CD1c-positive myeloid dendritic cell (primary cell): Measurements from ENCODE around the gene IL1B.

Experiments
- DNase-seq: peaks from one replicate; pipeline ENCODE4 v3.0.0-alpha.2; 2016; ENCODE audit errors: extremely low spot score

Gene IL1B

DNA sequence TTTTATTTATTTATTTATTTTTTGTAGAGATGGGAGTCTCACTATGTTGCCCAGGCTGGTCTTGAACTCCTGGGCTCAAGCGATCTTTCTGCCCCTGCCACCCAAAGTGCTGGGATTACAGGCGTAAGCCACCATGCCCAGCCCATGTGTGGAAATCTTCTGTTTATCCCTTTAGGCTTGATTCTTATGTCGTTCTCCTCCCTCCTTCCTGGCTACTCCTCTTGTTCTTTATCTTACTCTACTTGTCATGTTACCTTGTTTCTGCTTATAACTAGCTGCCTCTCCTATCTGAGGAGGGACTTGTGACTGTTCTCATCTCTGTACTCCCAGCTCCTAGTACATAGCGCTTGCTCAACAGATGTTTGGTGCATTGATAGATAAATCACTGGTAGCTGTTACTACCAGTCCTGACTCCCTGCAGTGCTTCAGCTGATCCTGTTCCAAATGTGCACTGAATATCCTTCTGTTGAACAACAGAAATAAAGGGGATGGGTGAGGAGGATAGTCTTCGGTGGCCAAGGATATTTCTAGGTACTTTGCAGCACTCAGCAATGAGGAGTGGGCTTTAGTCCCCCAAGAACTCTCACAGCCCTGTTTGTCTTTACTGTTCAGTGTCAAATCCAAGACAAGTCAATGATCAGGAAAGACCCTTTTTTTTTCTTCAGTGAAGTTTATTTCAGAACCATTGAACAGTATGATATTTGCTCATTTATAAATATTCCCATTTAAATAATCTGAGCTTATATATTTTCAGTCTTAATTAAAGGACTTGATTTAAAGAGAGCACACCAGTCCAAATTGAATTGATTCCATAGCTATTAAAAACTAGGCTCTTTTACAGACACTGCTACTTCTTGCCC, 7.2 kb downstream of the IL1B start:
- DNase-seq: no peak

DNA sequence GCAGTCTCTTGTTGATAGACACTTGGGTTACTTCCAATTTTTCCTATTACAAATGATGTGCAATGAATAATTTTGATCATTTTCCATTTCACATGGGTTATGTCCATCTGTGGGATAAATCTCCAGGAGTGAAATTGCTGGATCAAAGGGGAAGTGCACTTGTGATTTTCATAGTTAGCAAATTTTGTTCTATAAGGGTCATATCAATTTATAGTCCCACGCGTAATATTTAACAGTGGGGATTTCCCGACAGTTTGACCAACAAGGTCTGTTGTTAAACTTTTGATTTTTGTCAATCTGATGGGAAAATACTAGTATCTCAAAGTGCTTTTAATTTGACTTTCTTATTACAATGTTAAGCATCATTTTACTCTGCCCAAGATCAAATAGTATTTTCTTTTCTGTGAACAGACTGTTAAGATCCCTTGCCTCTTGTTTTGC, 8.3 kb downstream of the IL1B start:
- no peak for DNase-seq

GRCh38 chr2:112827604-112828185, 8.9 kb downstream of the IL1B start:
- DNase-seq: no peak

DNA sequence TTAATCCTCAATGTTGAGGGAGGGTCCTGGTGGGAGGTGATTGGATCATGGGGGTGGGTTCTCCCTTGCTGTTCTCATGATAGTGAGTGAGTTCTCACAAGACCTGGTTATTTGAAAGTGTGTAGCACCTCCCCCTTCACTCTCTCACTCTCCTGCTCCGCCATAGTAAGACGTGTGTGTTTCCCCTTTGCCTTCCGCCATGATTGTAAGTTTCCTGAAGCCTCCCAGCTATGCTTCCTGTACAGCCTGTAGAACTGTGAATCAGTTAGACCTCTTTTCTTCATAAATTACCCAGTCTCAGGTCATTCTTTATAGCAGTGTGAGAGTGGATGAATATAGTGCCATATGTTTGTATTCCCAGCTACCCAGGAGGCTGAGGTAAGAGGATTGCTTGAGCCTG, 9.6 kb downstream of the IL1B start:
- no peak for DNase-seq

DNA sequence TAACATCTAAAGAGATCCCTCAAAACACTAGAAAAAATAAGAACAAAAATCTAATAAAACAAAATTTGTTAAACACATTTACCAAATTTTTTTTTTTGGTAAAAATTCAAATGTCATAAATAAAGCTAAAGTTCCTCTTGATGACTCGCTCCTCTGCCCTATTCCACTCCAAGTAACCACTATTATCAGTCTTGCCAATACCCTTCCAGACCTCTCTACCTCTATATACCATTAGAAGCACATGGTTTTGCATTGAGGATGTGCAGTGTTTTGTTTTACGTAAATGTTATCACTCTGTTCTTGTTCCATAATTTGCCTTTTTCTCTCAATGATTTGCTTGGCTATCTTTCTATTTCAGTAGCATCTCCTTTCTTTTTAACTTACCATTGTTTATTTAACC, 10.9 kb downstream of the IL1B start:
- DNase-seq: no peak

- DNase-seq: no peak
Measured at GRCh38 chr2:112824694-112825085, 11.9 kb downstream of the IL1B start.

DNA sequence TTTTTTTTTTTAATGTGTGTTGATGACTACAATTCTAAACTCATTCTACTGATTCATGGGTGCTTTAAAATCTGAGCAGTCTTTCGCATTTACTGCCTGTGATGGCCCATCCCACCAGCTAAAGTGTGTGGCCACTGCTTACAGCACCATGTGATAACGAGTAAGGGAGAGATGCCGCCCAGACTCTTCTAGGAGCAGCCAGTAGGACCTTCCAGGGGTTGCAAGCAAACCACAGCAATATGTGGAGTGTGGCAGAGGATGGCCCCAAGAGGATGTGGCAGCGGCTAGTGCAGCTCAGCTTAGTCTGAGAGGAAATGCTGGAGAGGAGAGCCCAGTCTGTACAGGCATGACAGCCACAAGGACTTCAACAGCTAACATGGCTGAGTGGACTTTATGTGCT, 14.9 kb downstream of the IL1B start:
- no peak for DNase-seq

DNA sequence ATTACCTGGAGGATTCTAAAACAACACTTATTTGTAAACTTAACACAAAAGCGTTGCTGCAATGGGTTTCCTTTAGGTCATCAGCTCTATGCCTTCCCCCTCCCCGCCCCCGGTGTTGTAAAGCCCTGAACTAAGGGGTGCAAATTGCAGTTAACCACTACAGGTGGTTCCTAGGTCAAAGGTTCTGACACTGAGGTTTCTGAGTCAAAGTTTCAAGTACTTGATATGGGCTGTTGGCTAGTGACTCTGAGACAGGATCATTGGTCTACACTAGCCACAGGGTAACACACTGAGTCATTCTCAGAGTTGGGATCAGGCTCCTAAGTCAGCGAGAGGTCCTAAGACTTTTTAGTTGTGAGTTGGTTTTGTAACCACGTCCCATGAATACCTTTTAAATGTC, 15.4 kb downstream of the IL1B start:
- DNase-seq: no peak

- no peak for DNase-seq
Measured at GRCh38 chr2:112820343-112820742, 16.2 kb downstream of the IL1B start.

- DNase-seq: no peak
Measured at GRCh38 chr2:112819081-112819480, 17.5 kb downstream of the IL1B start.

GRCh38 chr2:112818094-112818902, 18.3 kb downstream of the IL1B start:
- DNase-seq: no peak

DNA sequence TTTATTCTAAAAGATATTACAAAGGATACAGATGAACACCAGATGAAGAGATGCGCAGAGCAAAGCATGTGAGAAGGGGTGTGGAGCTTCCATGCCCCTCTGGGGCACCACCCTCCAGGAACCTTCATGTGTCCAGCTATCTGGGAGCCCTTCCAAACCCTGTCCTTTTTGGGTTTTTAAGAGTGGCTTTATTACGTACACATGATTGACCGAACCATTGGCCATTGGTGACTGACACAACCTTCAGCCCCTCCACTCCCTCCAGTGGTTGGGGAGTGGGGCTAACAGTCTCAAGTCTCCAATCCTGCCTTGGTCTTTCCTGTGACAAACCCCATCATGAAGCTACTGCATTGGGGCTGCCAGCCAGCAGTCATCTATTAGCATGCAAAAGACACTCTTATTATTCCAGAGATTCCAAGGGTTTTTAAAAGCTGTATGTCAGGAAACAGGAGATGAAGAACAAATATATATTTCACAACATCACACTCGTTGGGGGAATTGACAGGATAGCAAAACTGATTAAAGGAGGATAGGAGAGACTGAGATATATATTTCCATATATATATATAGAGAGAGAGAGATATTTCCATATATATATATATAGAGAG, 19.4 kb downstream of the IL1B start:
- no peak for DNase-seq

DNA sequence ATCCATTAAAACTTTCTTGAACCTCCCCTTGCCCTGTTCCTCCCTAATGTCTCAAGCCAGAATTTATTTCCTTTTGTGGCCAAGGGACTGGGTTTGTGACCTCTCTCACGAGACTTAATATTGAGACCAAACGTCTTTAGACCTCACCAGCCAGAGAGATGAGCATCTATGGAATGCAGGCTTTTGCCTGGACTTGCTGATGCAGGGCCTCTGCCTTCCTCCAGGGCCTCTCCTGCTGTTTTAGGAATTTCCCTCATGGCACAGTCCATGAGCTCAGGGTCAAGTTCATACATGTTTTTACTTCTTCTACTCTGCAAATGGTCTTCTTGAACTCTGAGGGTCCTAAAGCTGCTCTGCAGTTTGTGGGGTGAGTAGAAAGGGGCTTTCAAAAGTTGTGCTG, 22.3 kb downstream of the IL1B start:
- no peak for DNase-seq

DNA sequence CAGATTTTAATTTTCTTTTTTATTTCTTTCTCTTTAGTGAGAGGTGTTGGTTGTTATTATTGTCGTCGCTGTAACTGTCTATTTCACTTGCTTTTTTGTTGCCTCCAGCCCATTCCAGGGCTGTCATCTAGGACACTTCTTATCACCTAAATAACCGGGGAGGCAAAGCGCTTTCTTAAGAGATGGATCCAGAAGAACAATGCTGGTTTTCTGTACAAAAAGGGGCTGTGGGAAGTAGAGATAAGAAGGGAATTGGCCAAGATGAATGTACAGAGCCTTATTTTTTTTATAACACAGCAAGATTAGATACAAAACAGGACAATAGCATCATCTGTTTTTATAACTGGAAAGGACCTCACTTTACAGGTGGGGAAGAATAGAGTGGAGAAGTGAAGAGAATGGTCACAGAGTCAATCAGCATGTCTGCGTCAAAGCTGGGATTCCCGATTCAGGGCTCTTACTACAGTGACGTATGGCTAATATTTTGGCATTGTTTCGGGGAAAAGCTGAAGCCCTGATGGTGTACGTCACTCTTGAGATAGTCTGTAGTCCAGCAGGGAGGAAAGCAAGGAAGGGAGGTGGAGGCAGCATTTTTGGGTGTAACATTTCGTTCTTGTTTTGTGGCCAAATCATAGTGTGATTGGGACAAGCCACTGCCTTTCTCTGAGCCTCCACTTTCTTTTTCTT, 23.2 kb downstream of the IL1B start:
- DNase-seq: no peak

DNA sequence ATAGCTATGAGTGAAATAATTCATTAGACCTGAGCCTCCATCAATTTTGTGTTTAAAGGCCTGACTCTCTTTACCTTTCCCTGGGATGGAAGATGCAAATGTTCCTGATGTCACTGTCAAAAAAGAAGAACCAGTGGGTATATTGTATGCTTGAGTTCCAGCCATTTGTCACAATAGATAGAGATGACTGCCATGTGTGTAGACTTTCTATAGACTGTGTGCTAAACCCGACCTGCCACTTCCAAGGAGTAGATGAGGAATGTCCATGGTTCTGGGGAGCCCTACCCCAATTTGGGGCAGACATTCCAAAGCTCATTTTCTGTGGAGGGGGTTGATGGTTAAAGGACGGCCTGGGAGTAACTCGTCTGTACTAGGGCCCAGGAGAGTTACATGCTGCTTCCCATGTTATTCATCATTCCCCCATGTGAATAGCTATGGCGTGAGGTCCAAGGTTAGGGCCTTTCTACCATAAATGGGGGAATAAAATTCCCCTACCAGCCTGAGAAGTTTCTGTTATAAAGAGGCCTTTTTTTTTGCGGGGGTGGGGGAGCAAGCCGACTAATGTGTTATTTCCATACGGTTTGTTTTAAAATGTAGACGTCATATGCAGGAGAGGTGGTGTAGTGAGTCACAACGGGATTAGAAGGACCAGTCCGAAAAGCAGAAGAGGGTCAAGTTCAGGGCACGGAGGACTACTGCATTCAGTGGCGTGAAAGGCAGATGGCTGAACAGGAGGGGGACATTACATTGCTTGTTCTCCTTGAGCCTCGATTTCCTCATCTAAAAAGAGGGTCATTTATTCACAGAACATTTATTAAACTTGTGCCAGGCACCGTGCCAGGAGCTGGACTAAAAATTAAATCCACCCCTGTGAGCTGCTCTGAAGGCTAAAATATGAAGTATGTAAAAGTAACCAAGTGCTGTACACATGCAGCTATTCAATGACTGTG, 24.0 kb downstream of the IL1B start:
- peak; percentile 48 for DNase-seq

GRCh38 chr2:112811841-112812306, 24.7 kb downstream of the IL1B start:
- peak; percentile 78 for DNase-seq

DNA sequence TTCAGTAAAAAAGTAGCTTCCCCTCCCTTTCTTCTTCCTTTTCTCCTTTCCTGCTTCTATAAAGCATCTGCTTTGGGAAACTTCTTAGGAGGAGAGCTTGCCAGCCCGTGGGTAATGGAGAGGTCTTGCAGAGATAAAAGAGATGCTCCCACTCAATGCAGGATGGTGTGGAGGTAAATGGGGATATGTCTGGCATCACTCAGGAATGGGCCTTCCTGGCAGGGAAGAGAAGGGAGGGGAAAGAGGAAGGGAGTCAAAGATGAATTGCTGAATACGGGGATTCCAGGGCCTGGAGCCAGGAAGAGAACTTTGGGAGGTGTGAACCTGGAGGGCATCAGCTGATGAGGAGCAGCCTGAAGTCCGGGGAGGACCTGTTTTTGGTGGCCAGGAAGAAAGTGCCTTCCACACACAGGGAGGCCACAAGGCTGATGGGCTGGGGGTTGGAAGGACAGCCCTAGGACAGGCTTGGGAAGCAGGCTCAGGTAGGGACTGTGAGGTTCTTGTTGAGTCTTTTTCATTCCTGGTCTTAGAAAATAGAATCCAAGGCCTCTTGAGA, 25.2 kb downstream of the IL1B start:
- DNase-seq: no peak

DNA sequence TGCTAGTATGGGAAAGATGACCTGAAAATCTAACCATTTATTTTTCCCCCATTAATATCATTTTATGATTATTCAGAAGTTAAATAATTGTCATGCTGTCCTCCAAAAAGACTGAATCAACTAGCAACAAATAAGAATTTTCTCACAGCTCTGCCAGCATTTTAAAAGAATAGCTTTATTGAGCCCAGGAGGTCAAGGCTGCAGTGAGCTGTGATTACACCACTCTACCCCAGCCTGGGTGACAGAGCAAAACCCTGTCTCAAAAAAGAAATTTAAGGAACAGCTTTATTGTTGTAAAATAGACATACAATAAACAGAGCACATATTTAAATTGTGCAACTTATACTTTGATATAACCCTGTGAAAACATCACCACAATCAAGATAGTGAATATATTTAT, 27.5 kb downstream of the IL1B start:
- no peak for DNase-seq

DNA sequence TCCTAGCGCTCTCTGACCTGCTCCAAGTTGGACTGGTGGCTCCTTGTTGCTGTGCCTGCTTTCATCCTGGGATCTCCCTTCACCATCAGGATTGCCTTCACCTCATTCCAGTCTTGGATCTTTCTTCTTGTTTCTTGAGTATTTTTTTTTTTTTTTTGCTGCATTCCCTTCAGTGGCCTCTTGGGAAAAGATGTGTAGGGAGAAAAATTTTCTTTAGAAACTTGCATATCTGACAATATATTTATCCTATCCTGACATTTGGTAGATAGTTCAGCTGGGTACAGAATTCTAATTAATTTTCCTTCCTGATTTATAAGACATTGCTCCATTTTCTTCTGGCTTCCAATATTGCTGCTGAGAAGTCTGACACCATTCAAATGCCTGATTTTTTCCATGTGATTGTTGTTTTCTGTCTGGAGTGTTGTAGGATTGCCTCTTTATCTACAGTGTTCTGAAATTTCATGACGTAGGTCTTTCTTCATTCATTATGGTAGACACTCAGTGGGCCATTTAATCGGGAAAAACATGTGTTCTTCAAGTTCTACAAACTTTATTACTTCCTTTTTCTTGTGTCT, 29.3 kb downstream of the IL1B start:
- DNase-seq: no peak

GRCh38 chr2:112805542-112805941, 31.0 kb downstream of the IL1B start:
- no peak for DNase-seq
